GM21717 (cell line): ENCODE results near the gene XAGE3.
"Not testable (repeated sequence)": the region's sequence is repeated elsewhere in the genome, so short reads cannot be mapped to it uniquely, and the experiment has no call there.

Source experiments
- ATAC-seq: cut with Tn5 transposase; IDR thresholded peaks from one replicate; pipeline ENCODE4 v1.9.1; 2021; ENCODE audit warnings: mild to moderate bottlenecking, moderate library complexity; ENCODE audit not compliant: unreplicated experiment

The XAGE3 gene

DNA sequence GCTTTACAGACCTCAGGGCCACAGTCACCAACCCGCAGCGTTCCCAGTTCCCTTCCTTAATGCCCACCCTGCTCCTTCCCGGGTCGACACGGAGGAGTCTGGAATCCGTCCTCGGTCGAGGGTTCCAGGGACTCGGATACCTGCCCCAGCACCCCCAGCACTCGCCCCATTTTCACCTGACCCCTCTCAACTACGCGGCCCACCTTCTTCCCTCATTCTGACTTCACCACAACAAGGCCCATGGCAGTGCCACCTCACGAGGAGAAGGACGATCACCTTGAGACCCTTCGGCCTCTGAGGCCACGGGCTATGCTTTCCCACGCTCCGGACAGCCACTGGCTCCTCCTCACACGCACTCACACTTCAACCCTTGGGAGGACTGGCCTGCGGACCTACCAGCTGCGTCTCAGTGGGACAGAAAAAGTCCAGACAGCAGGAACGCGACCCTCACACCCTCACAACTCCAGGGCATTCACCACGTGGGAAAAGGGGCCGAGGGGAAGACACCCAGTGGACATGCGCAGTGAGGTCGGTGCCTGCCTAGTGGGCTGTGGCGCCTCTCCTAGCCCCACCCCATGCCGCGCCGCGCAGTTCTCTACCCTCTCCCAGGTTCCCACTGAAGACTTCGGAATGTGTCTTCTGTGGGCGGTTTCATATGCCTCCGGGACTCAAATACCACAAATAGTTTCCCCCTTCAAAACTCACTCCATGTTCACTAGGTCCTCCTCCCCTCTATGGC lies at the start of gene XAGE3:
XAGE3 (minus strand) TSS at position 474 of the 739 bp plus-strand sequence. CDS start 950 bp downstream, outside the sequence.
- no peak for ATAC-seq

- not testable (repeated sequence) for ATAC-seq
Measured at GRCh38 chrX:52914704-52915103, 46.8 kb upstream of the XAGE3 start.

DNA sequence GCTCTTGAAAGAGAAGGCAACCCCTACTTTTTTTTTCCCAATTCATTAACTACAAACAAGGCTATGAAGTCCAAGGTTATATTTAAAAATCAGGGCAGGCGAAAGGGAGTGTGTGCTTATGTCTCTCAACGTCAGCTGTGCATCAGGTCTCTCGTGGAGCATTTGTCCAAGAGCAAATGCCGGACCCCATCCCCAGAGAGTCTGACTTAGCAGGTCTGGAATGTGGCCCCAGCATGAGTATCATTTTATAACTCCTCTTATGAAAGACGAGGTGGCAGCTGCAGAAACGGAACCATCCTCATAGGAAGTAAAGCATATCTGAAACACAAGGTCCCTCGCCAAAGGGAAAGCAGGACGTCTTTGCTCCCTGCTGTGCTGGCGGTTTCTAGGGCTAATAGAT lies 45.8 kb upstream of the XAGE3 start:
- not testable (repeated sequence) for ATAC-seq

DNA sequence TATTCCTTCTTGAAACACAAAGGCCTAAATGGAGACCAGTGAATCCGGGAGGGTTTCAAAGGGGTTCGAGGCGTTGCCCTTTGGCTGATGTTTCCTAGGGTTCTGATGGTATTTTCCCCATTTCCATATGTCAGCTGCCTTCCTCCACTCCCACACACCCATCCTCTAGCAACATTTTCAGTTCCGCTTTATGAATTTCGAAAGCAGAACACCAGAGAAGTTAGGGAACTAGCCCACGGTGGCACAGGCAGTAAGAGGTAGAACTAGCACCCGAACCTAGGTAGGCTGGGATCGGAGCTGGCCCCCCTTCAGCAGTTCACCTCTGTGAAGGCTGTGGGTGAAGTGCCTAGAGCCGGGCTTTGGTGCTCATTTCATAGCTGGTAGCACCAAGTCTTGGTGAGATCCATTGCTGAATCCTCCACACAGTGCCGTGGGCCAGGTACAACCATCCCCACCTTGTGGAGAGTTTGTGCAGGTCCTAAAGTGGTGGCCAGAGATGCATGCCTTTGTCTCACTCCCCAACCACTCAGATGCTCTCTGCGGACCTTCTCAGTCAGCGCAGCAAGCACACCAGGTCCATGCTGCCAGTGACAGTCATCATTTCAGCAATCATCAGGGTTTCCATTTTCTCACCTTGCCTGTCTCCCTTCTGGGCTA lies 41.6 kb upstream of the XAGE3 start:
- not testable (repeated sequence) for ATAC-seq

DNA sequence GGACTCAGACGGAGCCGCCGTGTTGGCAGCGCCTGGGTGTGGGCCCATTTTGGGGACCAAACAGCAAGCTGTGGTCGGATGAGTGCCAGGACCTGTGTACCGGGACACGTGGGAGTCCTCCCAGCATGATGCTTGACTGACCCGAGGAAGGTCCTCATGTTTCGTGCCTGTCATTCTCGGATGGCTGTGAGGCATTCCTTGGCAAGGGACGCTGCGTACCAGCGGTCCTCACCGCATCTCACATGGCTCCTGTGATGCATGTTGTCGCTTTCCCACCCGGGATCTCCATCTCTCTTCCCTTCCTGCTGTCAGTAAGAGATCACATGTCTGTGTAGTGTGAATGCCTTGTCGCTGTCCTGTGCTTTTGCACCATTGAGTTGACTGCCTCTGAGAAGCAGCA lies 40.0 kb upstream of the XAGE3 start:
- ATAC-seq, result not testable (repeated sequence)

GRCh38 chrX:52907137-52907536 lies 39.3 kb upstream of the XAGE3 start:
- ATAC-seq, result not testable (repeated sequence)

DNA sequence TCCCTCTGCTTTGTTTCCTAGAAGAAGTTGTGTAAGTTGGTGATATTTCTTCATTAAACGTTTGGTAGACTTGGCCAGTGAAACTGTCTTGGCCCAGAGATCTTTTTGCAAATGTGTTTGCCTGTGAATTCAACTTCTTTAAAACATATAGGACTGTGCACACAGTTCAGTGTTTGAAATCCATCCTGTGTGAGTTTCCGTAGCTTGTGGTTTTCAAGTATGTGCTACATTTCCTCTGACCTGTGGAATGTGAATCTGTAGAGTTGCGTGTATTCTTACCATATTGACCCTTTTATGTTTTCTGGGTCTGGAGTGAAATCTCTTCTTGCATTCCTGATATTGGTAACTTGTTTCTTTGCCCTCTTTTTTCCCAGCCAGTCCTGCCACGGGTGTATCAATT lies 38.2 kb upstream of the XAGE3 start:
- ATAC-seq, result not testable (repeated sequence)

- not testable (repeated sequence) for ATAC-seq
Measured at GRCh38 chrX:52905531-52905930, 37.6 kb upstream of the XAGE3 start.

- ATAC-seq, result peak; percentile 71
Measured at GRCh38 chrX:52896855-52897709, 29.2 kb upstream of the XAGE3 start, which contains the start of gene FAM156B. FAM156B (plus strand) TSS chrX:52897330; CDS start chrX:52907226, 9,896 bp downstream.

DNA sequence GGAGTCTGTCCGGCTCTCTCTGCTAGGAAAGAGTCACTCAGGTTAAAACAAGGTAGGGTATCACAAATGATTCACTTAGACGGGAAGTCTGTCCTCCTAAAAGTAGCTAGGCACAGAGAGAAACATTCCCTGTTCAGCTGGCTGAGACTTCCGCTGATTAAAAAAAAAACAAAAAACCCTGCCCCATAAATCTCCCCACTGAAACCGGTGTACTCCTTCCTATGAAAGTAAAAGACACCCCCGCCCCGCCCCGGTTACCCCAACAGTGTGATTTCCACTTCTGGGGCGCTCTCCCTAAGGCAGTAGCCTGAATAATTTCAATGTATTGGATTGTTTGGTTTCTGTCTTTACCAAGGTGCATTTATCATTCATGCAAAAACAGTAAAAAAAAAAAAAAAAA lies 28.6 kb upstream of the XAGE3 start:
- ATAC-seq, result peak; percentile 28

GRCh38 chrX:52888090-52888489 lies 20.2 kb upstream of the XAGE3 start:
- not testable (repeated sequence) for ATAC-seq

DNA sequence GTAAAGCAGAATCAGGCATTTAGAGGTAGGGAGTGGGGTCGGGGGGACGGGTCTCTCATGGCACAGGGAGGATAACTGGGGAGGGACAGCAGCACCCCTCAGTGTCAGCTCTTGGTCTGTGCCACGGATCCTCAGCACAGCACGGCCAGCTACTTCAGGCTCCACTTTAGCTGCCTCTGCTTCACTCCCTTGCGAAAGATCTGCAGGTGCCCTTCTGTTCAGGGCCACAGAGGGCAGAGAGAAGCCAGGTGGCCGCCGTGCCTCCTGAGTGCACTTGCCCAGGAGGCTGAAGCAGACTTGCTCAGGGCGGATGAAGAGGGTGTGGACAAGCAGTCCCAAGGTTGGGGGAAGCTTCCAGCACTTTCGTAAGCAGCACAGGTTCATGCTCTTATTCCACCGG lies 19.6 kb upstream of the XAGE3 start:
- not testable (repeated sequence) for ATAC-seq

GRCh38 chrX:52876386-52876785 lies 8.5 kb upstream of the XAGE3 start:
- not testable (repeated sequence) for ATAC-seq

DNA sequence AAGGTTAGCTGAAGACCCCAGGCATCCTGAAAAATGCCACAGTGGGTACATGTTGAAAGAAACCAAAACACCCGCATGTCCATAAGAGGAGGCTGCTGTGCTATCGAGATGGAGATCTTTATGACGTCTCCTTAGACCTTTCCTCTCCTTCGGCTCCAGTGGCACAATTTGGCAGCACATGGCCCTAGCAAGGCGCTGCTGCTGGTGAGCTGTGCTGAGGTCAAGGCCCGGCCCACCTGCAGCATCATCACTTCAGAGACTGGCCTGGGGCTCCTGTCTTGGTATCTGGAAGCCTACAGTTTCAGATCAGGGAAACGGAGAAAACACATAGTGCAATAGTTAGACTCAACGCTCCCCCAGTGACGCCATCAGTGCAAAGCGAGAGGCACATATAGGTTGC lies 7.6 kb upstream of the XAGE3 start:
- not testable (repeated sequence) for ATAC-seq

DNA sequence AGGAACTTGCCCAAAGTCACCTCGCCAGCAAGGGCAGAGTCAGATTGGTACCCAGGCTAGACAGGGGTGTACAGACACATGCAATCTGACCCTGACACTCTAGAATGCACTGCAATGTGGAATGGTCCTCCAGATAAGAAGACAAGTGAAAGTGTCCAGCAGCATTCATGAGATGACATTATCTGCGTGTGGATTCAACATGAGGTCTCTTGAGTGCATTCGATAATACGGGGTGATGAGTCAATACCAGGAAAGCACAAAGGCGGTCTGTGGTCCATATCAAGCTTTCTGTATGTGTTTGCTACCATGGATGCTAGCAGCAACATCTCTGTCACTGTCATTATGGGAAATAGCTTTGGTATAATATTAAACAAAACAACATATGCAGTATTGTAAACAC lies 6.8 kb upstream of the XAGE3 start:
- ATAC-seq, result no peak

DNA sequence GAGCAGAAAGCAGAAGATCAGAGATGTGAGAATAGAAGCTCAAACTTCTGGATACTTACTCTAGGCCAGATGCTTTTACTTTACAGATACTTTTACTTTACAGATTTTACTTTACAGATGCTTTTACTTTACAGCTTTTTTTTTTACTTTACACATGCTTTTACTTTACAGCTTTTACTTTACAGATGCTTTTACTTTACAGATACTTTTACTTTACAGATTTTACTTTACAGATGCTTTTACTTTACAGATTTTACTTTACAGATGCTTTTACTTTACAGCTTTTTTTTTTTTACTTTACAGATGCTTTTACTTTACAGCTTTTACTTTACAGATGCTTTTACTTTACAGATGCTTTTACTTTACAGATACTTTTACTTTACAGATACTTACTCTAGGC lies 5.9 kb upstream of the XAGE3 start:
- not testable (repeated sequence) for ATAC-seq

- no peak for ATAC-seq
Measured at GRCh38 chrX:52870046-52870445, 2.2 kb upstream of the XAGE3 start.

DNA sequence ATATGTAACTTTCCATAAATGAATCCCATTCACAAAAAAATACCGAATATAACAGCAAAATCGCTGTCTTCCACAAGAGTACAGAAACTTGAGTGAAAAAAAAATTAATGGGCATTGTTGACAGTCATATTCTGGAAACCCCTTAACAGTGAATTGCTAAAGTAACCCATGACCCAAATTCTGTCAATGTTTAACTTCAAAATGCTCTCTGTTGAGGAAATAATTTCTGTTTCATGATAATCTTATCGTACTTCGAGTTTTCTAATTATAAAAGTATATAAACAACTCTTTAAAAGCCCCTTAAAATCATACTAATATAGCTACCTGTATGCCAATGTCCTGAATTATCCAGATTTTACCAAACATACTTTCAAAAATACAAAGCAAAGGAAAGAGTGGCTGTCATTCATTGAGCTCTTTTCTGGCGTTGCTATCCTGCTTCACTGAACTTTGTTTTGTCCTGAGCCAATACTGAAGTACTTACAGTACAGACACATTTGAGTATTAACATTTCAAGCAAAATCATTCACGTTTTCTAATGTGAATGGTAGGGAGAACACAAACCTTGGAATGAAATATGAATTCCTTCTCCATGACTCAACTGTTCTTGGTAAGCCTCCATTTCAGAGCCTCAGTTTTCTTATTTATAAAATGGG lies 2.4 kb downstream of the XAGE3 start:
- ATAC-seq, result no peak

DNA sequence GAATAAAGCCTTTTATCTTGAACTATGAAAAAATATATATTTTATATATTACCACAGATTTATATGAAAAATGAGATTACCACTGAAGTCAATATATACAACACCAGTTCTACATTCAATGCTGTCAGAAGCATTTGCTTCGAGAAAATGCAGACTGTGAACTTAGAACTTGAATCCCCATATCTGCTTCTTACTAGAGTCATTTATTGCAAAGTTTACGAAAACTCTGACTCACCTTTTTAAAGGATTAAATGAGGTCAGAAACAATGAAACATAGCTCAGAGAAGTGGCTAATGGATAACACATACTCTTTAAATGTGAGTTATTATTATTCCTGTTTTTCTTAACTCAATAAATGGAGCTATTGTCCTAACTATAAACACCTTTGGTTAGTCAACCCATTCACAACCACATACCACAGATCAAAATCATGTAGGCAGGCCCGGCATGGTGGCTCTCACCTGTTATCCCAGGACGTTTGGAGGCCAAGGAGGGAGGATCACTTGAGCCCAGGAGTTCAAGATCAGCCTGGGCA lies 10.8 kb downstream of the XAGE3 start:
- ATAC-seq, result not testable (repeated sequence)

DNA sequence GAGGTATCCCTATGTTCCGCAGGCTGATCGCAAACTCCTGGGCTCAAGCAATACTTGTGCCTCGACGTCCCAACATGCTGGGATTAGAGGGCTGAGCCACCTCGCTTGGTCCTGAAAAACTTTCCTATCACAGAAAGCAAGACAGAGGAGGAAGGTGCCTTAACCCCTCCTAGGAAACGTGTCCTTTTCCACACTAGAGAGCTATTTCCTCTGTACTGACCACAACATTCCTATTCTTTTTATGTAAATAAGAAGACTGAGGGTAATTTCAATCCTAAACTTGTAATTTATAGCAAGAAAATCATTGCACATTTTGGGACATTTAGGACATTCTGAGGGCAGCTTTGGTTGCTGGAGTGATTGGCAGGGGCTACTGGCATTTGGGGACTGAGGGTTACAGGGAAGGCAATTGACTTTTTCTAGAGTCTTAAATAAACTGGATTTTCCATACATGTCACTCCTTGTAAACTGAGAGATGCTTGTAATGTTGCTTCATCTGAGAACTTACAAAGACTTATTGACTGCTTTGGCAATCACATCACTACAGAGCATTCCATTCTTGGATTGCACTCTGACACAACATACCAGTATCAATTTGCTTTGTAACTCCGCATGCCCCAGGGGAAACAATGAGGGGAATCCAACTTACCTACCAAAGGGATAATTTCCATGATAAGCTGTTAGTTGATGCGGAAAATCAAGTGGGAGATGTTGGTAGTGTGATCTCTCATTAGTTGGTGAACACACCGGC lies 15.6 kb downstream of the XAGE3 start:
- no peak for ATAC-seq
